OCI-LY7 (cell line): Measurements from ENCODE around the gene CD8A.

Experiments used
- CTCF ChIP-seq: fragments of 200-600 bp; sonication (generic); conservative IDR thresholded peaks from 2 replicates; pipeline ENCODE4 v1.5.1; 2014; ENCODE audit warnings: mild to moderate bottlenecking, antibody characterized with exemption, low read length, moderate library complexity, mixed read lengths
- EZH2phosphoT487 ChIP-seq: fragments of 200-600 bp; sonication (generic); IDR thresholded peaks from 2 replicates; pipeline ENCODE4 v1.6.1; 2018; ENCODE audit warnings: low read depth, borderline replicate concordance, mild to moderate bottlenecking, mixed run types, antibody characterized with exemption, low read length, moderate library complexity, mixed read lengths

- TF ChIP-seq CTCF, result no peak
- no peak for TF ChIP-seq EZH2phosphoT487
These were observed 4.1 kb upstream of the CD8A start for GRCh38 chr2:86794861-86795260.
